Measurements from ENCODE around the gene RNLS.

Gene RNLS

GRCh38 chr10:88553116-88553752, 29.9 kb downstream of the RNLS start:
- peak in 2 of 3 donors; percentile 6 to 8 for DNase-seq (ENCODE audit: low read depth in 2 of 3, low spot score in 1 of 3)

DNA sequence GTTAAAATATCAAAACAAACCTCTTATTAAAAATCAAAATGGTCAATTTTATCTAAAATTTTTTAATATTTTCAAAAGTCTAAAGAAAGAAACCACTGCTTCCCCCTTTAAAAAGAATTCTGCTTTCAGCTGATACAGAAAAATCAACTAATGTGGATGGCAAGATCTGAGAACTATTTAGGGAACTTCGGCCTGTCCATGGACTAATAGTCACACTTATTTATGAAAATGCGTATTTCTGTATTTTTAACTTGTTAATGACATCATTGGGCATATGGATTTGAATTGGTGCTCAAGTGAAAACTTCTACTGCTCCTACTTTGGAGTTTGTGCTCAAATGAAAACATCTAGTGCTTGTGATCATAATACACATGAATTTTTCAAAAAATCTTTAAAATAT, 31.9 kb downstream of the RNLS start:
- DNase-seq (ENCODE audit: low read depth in 2 of 3, low spot score in 1 of 3): no peak

- no peak for DNase-seq (ENCODE audit: low read depth in 2 of 3, low spot score in 1 of 3)
Observed at GRCh38 chr10:88546497-88546896, 36.6 kb downstream of the RNLS start.

DNA sequence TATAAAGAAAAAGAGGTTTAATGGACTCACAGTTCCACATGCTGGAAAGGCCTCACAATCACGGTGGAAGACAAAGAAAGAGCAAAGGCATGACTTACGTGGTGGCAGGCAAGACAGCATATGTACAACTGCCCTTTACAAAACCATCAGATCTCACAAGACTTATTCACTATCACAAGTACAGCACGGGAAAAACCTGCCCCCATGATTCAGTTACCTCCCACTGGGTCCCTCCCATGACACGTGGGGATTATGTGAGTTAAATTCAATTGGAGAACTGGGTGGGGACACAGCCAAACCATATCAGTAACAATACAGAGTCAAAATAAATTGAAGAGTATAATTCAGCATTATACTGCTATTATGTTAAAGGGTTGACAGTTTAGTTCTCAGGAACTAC, 37.8 kb downstream of the RNLS start:
- no peak for DNase-seq (ENCODE audit: low read depth in 2 of 3, low spot score in 1 of 3)

DNA sequence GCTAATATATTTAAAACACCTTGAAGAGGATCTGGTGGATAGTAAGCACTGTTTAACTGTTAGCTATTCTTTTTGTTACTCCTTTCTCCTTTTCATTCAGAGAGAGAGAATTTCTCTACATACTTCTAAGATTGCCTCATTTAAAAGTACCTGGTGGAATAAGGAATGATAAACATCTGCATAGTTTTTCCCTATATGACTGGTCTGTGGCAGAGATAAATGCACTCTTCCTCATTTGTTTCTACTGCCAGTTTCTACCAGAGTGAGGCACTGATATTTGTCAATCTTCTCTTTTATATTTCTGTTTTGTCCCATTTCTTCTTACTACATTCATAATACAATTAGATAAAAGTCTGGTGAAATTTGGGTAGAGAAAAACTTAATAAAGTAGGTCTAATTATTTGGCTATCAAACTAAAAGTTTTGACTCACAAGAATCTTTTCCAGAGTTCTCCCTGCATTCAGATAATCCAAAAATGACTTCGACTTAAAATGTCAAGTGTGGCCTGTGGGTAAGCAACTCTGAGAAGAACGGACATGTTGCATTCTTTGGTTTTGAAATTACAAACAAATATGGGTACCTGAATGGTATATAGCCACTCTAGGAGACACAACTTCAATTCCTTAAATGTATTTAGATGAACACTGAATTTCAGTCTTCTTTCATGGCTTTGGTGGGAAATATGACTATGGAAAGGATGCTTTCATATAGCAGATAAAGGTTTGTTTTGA, 38.8 kb downstream of the RNLS start:
- no peak for DNase-seq (ENCODE audit: low read depth in 2 of 3, low spot score in 1 of 3)

DNA sequence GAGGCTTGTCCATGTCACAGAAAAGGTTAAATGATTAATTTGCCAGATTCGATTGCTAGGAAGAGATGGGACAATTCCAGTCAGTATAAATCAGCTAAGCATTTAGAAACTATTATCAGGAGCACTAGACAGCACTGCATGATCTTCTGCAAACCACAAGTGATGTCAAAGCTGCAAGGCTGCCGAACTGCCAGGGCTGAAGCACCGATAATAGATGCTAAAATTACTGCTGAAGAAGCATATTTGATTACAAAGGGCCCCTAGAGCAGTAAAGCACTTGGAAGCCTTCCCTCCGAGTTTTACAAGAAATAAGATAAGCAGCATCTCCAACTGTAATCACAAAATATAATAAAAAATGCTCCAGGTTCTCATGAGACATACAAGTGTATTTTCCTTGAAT, 40.6 kb downstream of the RNLS start:
- DNase-seq (ENCODE audit: low read depth in 2 of 3, low spot score in 1 of 3): no peak

GRCh38 chr10:88541116-88541626, 41.9 kb downstream of the RNLS start:
- DNase-seq (ENCODE audit: low read depth in 2 of 3, low spot score in 1 of 3): no peak

GRCh38 chr10:88540351-88540750, 42.8 kb downstream of the RNLS start:
- DNase-seq (ENCODE audit: low read depth in 2 of 3, low spot score in 1 of 3): no peak

- DNase-seq (ENCODE audit: low read depth in 2 of 3, low spot score in 1 of 3): no peak
Observed at GRCh38 chr10:88538048-88538447, 45.1 kb downstream of the RNLS start.

- DNase-seq (ENCODE audit: low read depth in 2 of 3, low spot score in 1 of 3): no peak
Observed at GRCh38 chr10:88537322-88537721, 45.8 kb downstream of the RNLS start.

- DNase-seq (ENCODE audit: low read depth in 2 of 3, low spot score in 1 of 3): no peak
Observed at GRCh38 chr10:88536437-88536836, 46.7 kb downstream of the RNLS start.

GRCh38 chr10:88534072-88534665, 48.9 kb downstream of the RNLS start:
- no peak for DNase-seq (ENCODE audit: low read depth in 2 of 3, low spot score in 1 of 3)

DNA sequence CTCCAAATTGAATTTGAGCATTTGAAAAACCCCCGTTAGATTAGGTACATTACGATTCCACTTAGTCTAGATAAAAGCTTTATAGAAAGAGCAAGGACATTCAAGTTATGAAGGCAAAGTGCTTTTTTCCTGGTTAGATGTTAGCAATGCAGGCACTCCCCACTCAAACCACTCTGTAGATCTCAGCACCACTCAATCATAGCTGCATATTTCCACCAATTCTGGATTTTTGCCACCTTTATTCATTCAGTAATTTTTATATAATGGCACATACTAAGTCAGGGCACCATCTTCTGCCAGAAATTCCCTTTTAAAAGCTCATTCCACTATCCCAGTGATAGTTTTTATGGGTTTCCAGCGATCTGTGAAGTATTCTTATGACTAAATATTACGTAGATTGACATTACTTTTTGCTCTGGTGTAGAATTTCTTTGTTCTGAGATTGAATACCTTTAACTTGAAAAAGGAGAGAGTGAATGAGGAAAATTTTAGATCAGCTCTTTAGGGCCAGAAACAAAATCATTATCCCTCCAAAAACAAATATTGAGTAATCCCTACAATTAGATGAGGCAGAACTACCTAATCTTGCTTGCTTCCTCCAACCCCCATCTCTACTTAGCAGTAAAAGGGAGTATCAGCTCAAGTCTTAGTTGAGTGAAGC, 51.6 kb downstream of the RNLS start:
- no peak for DNase-seq (ENCODE audit: low read depth in 2 of 3, low spot score in 1 of 3)

- no peak for DNase-seq (ENCODE audit: low read depth in 2 of 3, low spot score in 1 of 3)
Observed at GRCh38 chr10:88530629-88531391, 52.3 kb downstream of the RNLS start.

DNA sequence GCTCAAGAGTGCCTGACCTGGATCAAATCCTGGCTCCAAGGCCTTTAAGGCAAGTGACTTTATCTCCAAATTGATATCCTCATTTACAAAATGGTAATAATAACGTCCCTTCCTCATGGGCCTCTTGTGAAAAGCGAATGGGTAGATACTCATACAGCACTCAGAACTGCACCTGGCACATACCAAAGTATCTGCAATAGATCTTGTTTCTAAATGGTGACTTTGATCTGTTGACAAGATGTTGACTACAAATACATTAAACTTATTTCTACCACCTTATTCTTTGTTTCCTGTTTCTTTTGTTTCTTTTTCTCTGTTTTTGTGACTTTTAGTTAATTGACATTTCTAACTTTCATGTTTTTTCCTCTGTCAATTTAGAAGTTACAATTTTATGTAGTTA, 53.0 kb downstream of the RNLS start:
- DNase-seq (ENCODE audit: low read depth in 2 of 3, low spot score in 1 of 3): no peak

GRCh38 chr10:88528806-88529570, 54.1 kb downstream of the RNLS start:
- DNase-seq (ENCODE audit: low read depth in 2 of 3, low spot score in 1 of 3): no peak

GRCh38 chr10:88528201-88528600, 54.9 kb downstream of the RNLS start:
- DNase-seq (ENCODE audit: low read depth in 2 of 3, low spot score in 1 of 3): no peak

DNA sequence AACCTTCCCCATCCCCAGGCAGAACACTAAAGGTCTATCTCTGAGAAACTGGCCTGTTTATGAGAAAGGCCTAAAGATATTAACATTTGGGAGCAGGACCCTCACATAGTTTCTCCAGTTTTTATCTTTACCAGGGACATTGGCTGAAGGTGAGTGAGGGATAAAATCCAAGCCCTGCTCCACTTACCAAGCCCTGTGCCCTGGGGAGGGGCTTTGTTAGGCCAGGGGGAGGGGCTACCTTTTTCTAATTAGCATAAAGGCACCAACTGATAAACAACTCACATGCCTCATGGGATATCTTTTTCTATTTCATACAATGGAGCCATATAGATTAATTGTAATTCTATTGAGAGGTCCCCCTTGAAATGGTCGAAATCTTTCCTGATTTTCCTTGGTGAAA, 55.9 kb downstream of the RNLS start:
- DNase-seq (ENCODE audit: low read depth in 2 of 3, low spot score in 1 of 3): no peak

DNA sequence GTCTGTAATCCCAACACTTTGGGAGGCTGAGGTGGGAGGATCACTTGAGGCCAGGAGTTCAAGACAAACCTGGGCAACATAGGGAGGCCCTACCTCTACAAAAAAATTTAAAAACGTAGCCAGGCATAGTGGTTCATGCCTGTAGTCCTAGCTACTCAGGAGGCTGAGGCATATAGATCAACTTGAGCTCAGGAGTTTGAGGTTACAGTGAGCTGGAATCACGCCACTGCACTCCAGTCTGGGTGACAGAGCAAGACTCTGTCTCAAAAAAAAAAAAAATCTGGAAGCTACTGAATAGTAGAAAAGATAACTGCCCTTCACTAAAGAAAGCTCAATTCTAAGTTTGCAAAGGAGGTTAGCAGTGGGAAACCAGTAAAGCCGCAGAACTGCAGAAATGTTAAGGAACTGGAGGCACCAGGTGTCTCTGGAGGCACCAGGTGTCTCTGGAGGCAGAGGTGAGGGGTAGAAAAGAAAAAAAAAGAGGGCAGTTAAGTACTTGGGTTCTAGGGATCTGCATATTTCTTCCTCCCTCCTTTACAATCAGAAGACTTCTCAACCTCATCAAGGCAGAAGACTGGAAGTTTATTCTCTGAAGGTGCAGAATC, 56.5 kb downstream of the RNLS start:
- no peak for DNase-seq (ENCODE audit: low read depth in 2 of 3, low spot score in 1 of 3)
